HG03103 (cell line): ENCODE data around the gene RNF141.

Experiments used
- ATAC-seq: cut with Tn5 transposase; IDR thresholded peaks from one replicate; pipeline ENCODE4 v1.9.1; 2021; ENCODE audit warnings: low read depth; ENCODE audit not compliant: unreplicated experiment

The RNF141 gene

GRCh38 chr11:10499874-10500601, 40.9 kb downstream of the RNF141 start:
- ATAC-seq, result no peak

GRCh38 chr11:10499452-10499851, 41.5 kb downstream of the RNF141 start:
- ATAC-seq, result no peak

- no peak for ATAC-seq
Observed at GRCh38 chr11:10498426-10499250, 42.3 kb downstream of the RNF141 start.

- ATAC-seq, result no peak
Observed at GRCh38 chr11:10498022-10498400, 43.0 kb downstream of the RNF141 start.

- no peak for ATAC-seq
Observed at GRCh38 chr11:10497371-10498021, 43.5 kb downstream of the RNF141 start.

GRCh38 chr11:10496296-10496936, 44.6 kb downstream of the RNF141 start:
- no peak for ATAC-seq

GRCh38 chr11:10495464-10495786, 45.6 kb downstream of the RNF141 start:
- no peak for ATAC-seq

- ATAC-seq, result no peak
Observed at GRCh38 chr11:10494636-10495463, 46.1 kb downstream of the RNF141 start.

GRCh38 chr11:10493041-10493663, 47.8 kb downstream of the RNF141 start:
- no peak for ATAC-seq

GRCh38 chr11:10492084-10492483, 48.9 kb downstream of the RNF141 start:
- ATAC-seq, result no peak

GRCh38 chr11:10490398-10491241, 50.4 kb downstream of the RNF141 start:
- ATAC-seq, result no peak

- no peak for ATAC-seq
Observed at GRCh38 chr11:10490032-10490397, 51.0 kb downstream of the RNF141 start.

- ATAC-seq, result no peak
Observed at GRCh38 chr11:10488934-10489691, 51.9 kb downstream of the RNF141 start.

GRCh38 chr11:10488121-10488933, 52.7 kb downstream of the RNF141 start:
- ATAC-seq, result no peak

GRCh38 chr11:10487002-10487647, 53.9 kb downstream of the RNF141 start:
- no peak for ATAC-seq

- ATAC-seq, result no peak
Observed at GRCh38 chr11:10486161-10486840, 54.7 kb downstream of the RNF141 start.
